ENCODE measurements around the gene TSC22D2.

TSC22D2 gene

DNA sequence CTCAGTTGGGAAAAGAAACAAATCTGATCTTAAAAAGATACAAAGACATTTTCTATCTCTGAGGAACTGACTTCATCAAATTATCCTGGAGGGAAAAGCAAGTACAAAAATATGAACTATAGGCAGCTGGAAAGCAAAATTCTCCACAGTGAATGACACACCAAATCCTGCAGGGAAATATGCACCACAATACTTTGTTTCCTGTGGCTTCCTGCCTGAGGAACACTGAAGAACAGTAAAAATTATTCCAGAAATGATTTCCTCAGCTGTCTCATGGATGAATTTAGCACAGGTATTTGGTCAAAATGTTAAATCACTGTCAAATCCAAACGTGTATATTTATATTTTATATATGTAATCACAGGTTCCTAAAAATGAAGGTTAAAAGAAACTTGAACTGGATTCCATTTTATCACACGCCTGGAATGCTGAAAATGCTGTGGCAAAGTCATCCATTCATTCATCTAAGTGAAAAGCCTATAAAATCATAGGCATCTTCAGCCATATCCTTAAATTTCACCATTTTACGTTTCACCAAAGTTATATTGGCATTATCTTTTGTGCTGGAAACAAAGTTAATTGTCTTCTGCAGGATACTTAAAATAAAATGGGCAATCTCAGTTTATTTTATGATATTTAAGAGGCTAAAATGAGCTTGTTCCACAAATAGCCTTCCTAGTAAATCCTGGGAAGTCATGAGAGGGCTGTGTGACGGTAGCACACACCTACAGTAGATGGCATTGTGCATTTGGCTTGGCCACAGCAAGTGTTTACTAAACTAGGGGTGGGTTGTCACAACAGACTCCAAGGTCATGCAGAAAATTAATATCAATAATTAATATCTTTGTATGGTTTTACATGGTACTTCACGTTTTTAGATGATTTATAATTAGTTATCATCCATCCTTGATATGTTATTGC, 19.3 kb upstream of the TSC22D2 start:
- TF ChIP-seq, protein P1, sequence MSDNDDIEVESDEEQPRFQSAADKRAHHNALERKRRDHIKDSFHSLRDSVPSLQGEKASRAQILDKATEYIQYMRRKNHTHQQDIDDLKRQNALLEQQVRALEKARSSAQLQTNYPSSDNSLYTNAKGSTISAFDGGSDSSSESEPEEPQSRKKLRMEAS (IDR thresholded peaks at IDR 0.05): no peak
- TF ChIP-seq CEBPB (IDR thresholded peaks at IDR 0.05): no peak
- TF ChIP-seq YY1 (IDR thresholded peaks at IDR 0.05; ENCODE audit: low read depth): no peak
- no peak for TF ChIP-seq RAD21 (IDR thresholded peaks at IDR 0.05; ENCODE audit: low read depth)
- no peak for TF ChIP-seq ZBTB7A (IDR thresholded peaks at IDR 0.05; ENCODE audit: low read depth)
- TF ChIP-seq CREB1 (IDR thresholded peaks at IDR 0.05; ENCODE audit: low read depth): no peak
- TF ChIP-seq TCF12 (IDR thresholded peaks at IDR 0.05; ENCODE audit: low read depth): no peak
- TF ChIP-seq TAF1 (IDR thresholded peaks at IDR 0.05; ENCODE audit: low read depth): no peak
- TF ChIP-seq EGR1 (IDR thresholded peaks at IDR 0.05): no peak
- TF ChIP-seq, protein P2, sequence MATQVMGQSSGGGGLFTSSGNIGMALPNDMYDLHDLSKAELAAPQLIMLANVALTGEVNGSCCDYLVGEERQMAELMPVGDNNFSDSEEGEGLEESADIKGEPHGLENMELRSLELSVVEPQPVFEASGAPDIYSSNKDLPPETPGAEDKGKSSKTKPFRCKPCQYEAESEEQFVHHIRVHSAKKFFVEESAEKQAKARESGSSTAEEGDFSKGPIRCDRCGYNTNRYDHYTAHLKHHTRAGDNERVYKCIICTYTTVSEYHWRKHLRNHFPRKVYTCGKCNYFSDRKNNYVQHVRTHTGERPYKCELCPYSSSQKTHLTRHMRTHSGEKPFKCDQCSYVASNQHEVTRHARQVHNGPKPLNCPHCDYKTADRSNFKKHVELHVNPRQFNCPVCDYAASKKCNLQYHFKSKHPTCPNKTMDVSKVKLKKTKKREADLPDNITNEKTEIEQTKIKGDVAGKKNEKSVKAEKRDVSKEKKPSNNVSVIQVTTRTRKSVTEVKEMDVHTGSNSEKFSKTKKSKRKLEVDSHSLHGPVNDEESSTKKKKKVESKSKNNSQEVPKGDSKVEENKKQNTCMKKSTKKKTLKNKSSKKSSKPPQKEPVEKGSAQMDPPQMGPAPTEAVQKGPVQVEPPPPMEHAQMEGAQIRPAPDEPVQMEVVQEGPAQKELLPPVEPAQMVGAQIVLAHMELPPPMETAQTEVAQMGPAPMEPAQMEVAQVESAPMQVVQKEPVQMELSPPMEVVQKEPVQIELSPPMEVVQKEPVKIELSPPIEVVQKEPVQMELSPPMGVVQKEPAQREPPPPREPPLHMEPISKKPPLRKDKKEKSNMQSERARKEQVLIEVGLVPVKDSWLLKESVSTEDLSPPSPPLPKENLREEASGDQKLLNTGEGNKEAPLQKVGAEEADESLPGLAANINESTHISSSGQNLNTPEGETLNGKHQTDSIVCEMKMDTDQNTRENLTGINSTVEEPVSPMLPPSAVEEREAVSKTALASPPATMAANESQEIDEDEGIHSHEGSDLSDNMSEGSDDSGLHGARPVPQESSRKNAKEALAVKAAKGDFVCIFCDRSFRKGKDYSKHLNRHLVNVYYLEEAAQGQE (IDR thresholded peaks at IDR 0.05; ENCODE audit: low read depth): no peak
- no peak for TF ChIP-seq TEAD4 (IDR thresholded peaks at IDR 0.05)
- TF ChIP-seq FOXM1 (IDR thresholded peaks at IDR 0.05; ENCODE audit: borderline replicate concordance, low read depth): no peak
- TF ChIP-seq, protein P3, sequence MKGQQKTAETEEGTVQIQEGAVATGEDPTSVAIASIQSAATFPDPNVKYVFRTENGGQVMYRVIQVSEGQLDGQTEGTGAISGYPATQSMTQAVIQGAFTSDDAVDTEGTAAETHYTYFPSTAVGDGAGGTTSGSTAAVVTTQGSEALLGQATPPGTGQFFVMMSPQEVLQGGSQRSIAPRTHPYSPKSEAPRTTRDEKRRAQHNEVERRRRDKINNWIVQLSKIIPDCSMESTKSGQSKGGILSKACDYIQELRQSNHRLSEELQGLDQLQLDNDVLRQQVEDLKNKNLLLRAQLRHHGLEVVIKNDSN (IDR thresholded peaks at IDR 0.05): no peak
- no peak for TF ChIP-seq NFIC (IDR thresholded peaks at IDR 0.05)
- TF ChIP-seq EP300 (IDR thresholded peaks at IDR 0.05; ENCODE audit: borderline replicate concordance): no peak

DNA sequence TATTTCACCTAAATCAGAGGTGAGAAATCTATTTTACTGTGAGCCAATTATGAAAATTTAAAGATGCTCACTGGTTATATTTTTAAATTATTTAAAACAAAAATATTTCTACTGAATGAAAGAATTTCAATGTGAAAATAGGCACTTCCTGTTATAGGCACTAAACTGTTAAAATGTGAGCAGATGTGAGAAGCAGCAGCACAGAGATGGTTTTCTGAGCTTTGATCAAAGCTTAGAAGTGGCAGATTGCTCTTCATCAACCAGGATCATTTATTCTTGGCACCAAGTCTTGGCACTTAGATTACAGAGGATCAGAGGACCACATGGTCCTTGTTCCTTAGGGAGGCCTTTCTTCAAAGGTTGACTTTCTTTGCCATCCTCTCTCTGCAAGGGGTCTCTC, 18.0 kb upstream of the TSC22D2 start:
- TF ChIP-seq NFIC (IDR thresholded peaks at IDR 0.05) (no peak), CEBPB (IDR thresholded peaks at IDR 0.05) (no peak), ZBTB7A (IDR thresholded peaks at IDR 0.05; ENCODE audit: low read depth) (no peak), TEAD4 (IDR thresholded peaks at IDR 0.05) (no peak), EP300 (IDR thresholded peaks at IDR 0.05; ENCODE audit: borderline replicate concordance) (no peak), TAF1 (IDR thresholded peaks at IDR 0.05; ENCODE audit: low read depth) (no peak), RAD21 (IDR thresholded peaks at IDR 0.05; ENCODE audit: low read depth) (no peak), CREB1 (IDR thresholded peaks at IDR 0.05; ENCODE audit: low read depth) (no peak)
- TF ChIP-seq, protein P1 (IDR thresholded peaks at IDR 0.05): no peak
- TF ChIP-seq, protein P2 (IDR thresholded peaks at IDR 0.05; ENCODE audit: low read depth): no peak

DNA sequence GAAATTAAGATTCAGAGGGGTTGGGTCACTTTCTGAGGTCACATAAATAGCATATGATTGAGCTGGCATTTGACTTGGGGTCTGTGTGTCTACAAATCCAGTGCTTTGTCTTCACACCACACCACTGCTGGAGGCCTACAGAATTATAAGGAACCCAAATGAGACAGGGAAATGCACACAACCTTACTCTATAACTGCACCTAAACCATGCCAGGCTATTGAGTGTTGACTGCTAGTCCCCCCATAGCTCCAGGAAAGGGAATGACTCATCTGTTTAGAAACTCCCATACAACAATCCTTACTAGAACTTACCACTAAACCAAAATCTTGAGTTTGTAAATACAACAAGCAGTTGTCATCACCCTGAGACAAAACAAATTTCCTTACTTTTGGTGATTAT, 16.9 kb upstream of the TSC22D2 start:
- TF ChIP-seq TEAD4 (IDR thresholded peaks at IDR 0.05): no peak
- TF ChIP-seq TAF1 (IDR thresholded peaks at IDR 0.05; ENCODE audit: low read depth): no peak
- no peak for TF ChIP-seq EGR1 (IDR thresholded peaks at IDR 0.05)
- no peak for TF ChIP-seq CEBPB (IDR thresholded peaks at IDR 0.05)
- no peak for TF ChIP-seq RAD21 (IDR thresholded peaks at IDR 0.05; ENCODE audit: low read depth)
- no peak for TF ChIP-seq YY1 (IDR thresholded peaks at IDR 0.05; ENCODE audit: low read depth)
- no peak for TF ChIP-seq CREB1 (IDR thresholded peaks at IDR 0.05; ENCODE audit: low read depth)
- TF ChIP-seq FOXM1 (IDR thresholded peaks at IDR 0.05; ENCODE audit: borderline replicate concordance, low read depth): no peak
- TF ChIP-seq, protein P2 (IDR thresholded peaks at IDR 0.05; ENCODE audit: low read depth): no peak
- TF ChIP-seq ZBTB7A (IDR thresholded peaks at IDR 0.05; ENCODE audit: low read depth): no peak

DNA sequence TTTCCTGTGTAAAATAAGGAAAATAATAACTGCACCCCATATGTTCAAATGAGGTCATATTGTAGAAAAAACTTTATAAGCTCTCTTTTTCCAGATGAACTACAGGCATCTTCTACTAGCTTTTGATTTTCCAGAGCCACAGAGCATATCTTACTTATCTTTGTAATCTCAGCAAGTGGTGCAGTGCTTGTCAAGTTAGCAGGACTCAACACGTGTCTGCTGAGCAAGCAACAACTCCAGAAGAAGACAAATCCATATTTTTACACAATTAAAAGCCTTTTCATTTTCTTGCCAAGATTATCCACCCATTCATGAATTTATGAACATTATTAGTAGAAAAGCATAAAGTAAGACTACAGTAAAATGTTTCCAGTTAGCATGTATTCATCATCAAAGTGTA, 14.4 kb upstream of the TSC22D2 start:
- TF ChIP-seq EP300 (IDR thresholded peaks at IDR 0.05; ENCODE audit: borderline replicate concordance): no peak
- TF ChIP-seq YY1 (IDR thresholded peaks at IDR 0.05; ENCODE audit: low read depth): no peak
- TF ChIP-seq FOXM1 (IDR thresholded peaks at IDR 0.05; ENCODE audit: borderline replicate concordance, low read depth): no peak
- no peak for TF ChIP-seq TCF12 (IDR thresholded peaks at IDR 0.05; ENCODE audit: low read depth)
- no peak for TF ChIP-seq TEAD4 (IDR thresholded peaks at IDR 0.05)
- TF ChIP-seq ZBTB7A (IDR thresholded peaks at IDR 0.05; ENCODE audit: low read depth): no peak
- TF ChIP-seq EGR1 (IDR thresholded peaks at IDR 0.05): no peak
- TF ChIP-seq, protein P1 (IDR thresholded peaks at IDR 0.05): no peak
- TF ChIP-seq, protein P2 (IDR thresholded peaks at IDR 0.05; ENCODE audit: low read depth): no peak
- TF ChIP-seq, protein P3 (IDR thresholded peaks at IDR 0.05): no peak
- no peak for TF ChIP-seq NFIC (IDR thresholded peaks at IDR 0.05)
- no peak for TF ChIP-seq TAF1 (IDR thresholded peaks at IDR 0.05; ENCODE audit: low read depth)
- no peak for TF ChIP-seq CREB1 (IDR thresholded peaks at IDR 0.05; ENCODE audit: low read depth)
- TF ChIP-seq RAD21 (IDR thresholded peaks at IDR 0.05; ENCODE audit: low read depth): no peak
- no peak for TF ChIP-seq CEBPB (IDR thresholded peaks at IDR 0.05)
